Type B pancreatic cell (in vitro differentiated cells): Measurements from ENCODE around the gene GNAT1. TPM values are rescaled to one million over a fixed set of nuclear protein-coding genes. Genes with fewer than 3 reads are reported as not detected.
A peak's percentile ranks its signal among the peaks of the same experiment; 100 is the strongest.

Experiments
- DNase-seq: peaks from one replicate; pipeline ENCODE4 v3.0.0; 2021; ENCODE audit warnings: mixed read lengths; ENCODE audit not compliant: unreplicated experiment; ENCODE audit errors: extremely low spot score
- H3K27ac Mint-ChIP-seq: 2 replicates; pipeline ENCODE4 v1.8.0; 2021; ENCODE audit warnings: mild to moderate bottlenecking, mixed read lengths
- H3K27me3 Mint-ChIP-seq: 2 replicates; pipeline ENCODE4 v1.8.0; 2021; ENCODE audit warnings: mixed read lengths
- H3K36me3 Mint-ChIP-seq: 2 replicates; pipeline ENCODE4 v1.8.0; 2021; ENCODE audit warnings: mixed read lengths
- H3K4me1 Mint-ChIP-seq: one replicate; pipeline ENCODE4 v1.8.0; 2021; ENCODE audit warnings: mixed read lengths; ENCODE audit not compliant: unreplicated experiment
- H3K4me3 Mint-ChIP-seq: 2 replicates; pipeline ENCODE4 v1.8.0; 2021; ENCODE audit warnings: mild to moderate bottlenecking, mixed read lengths
- H3K9me3 Mint-ChIP-seq: 2 replicates; pipeline ENCODE4 v1.8.0; 2021; ENCODE audit warnings: mixed read lengths
- total RNA-seq: library from RNA; stranded (reverse); gene quantifications from 2 replicates; pipeline ENCODE4 v1.2.1, GENCODE V29; 2021; ENCODE audit warnings: low replicate concordance
- TF ChIP-seq, protein P1 (sequence below): fragments of 200-600 bp; sonication (generic); conservative IDR thresholded peaks from 2 replicates; pipeline ENCODE4 v1.5.0; 2021; ENCODE audit warnings: antibody characterized with exemption, mild to moderate bottlenecking

GNAT1 gene
- total RNA-seq, 1 donor from 2014 or later, result not detected

- H3K9me3 Mint-ChIP-seq, result no peaks in the 10 kb centered on the region
- H3K4me1 Mint-ChIP-seq, result peaks cover 37% of the 10 kb centered on the region
- no peaks in the 10 kb centered on the region for H3K36me3 Mint-ChIP-seq
- TF ChIP-seq, protein P1, sequence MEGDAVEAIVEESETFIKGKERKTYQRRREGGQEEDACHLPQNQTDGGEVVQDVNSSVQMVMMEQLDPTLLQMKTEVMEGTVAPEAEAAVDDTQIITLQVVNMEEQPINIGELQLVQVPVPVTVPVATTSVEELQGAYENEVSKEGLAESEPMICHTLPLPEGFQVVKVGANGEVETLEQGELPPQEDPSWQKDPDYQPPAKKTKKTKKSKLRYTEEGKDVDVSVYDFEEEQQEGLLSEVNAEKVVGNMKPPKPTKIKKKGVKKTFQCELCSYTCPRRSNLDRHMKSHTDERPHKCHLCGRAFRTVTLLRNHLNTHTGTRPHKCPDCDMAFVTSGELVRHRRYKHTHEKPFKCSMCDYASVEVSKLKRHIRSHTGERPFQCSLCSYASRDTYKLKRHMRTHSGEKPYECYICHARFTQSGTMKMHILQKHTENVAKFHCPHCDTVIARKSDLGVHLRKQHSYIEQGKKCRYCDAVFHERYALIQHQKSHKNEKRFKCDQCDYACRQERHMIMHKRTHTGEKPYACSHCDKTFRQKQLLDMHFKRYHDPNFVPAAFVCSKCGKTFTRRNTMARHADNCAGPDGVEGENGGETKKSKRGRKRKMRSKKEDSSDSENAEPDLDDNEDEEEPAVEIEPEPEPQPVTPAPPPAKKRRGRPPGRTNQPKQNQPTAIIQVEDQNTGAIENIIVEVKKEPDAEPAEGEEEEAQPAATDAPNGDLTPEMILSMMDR, result no peak
- H3K27ac Mint-ChIP-seq, result peak overlapping the region; percentile 1
- no peak for DNase-seq
- H3K4me3 Mint-ChIP-seq, result no peak overlapping the region
- H3K27me3 Mint-ChIP-seq, result peaks cover 6% of the 10 kb centered on the region
Observed at GRCh38 chr3:50230104-50230793, 38.8 kb downstream of the GNAT1 start.

- TF ChIP-seq, protein P1, result no peak
- H3K27me3 Mint-ChIP-seq, result peaks cover 4% of the 10 kb centered on the region
- H3K4me3 Mint-ChIP-seq, result no peak overlapping the region
- H3K36me3 Mint-ChIP-seq, result no peaks in the 10 kb centered on the region
- no peak for DNase-seq
- peaks cover 41% of the 10 kb centered on the region for H3K4me1 Mint-ChIP-seq
- peak overlapping the region; percentile 1 for H3K27ac Mint-ChIP-seq
- H3K9me3 Mint-ChIP-seq, result no peaks in the 10 kb centered on the region
Observed at GRCh38 chr3:50230794-50231125, 39.4 kb downstream of the GNAT1 start.

DNA sequence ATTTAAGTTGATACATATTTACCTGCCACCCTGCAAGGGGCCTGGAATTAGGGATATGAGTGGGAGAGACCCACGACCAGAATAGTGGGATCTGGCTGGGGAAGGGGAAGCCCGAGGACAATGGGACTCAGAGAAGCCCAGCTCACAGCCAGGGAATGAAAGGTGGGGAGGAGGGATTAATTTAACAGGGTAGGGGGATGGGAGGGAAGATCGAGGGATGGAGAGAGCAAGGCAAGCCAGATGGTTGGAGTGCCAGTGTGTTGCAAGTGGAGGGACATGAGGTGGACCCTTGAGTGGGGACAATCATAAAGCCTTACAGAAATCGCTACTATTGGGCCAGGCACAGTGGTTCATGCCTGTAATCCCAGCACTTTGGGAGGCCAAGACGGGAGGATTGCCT, 40.2 kb downstream of the GNAT1 start:
- Mint-ChIP-seq H3K4me3 (no peak overlapping the region), H3K36me3 (no peaks in the 10 kb centered on the region), H3K27ac (no peak overlapping the region), H3K4me1 (peaks cover 36% of the 10 kb centered on the region), H3K27me3 (no peaks in the 10 kb centered on the region), H3K9me3 (no peaks in the 10 kb centered on the region)
- DNase-seq, result no peak
- TF ChIP-seq, protein P1, result no peak

DNA sequence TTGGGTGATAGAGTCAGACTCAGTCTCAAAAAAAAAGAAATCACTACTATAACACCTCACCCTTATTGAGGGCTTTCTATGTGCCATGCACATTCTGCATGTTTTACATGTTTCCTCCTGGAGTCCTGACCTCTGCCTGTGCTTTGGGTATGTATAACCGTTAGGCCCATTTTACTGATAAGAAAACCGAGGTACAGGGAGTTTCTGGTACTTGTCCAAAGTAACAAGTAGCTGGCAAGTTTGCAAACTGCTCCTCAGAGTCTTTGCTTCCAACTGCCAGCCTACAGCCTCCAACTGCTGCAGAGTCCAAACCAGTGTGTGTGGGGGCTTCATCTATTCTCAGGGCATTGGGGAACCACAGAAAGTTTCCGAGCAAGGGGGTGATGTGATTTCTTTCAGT, 40.9 kb downstream of the GNAT1 start:
- H3K4me3 Mint-ChIP-seq, result no peak overlapping the region
- no peaks in the 10 kb centered on the region for H3K9me3 Mint-ChIP-seq
- DNase-seq, result no peak
- no peaks in the 10 kb centered on the region for H3K36me3 Mint-ChIP-seq
- peak overlapping the region; percentile 78 for H3K27ac Mint-ChIP-seq
- H3K27me3 Mint-ChIP-seq, result no peaks in the 10 kb centered on the region
- TF ChIP-seq, protein P1, result no peak
- peaks cover 43% of the 10 kb centered on the region for H3K4me1 Mint-ChIP-seq

DNA sequence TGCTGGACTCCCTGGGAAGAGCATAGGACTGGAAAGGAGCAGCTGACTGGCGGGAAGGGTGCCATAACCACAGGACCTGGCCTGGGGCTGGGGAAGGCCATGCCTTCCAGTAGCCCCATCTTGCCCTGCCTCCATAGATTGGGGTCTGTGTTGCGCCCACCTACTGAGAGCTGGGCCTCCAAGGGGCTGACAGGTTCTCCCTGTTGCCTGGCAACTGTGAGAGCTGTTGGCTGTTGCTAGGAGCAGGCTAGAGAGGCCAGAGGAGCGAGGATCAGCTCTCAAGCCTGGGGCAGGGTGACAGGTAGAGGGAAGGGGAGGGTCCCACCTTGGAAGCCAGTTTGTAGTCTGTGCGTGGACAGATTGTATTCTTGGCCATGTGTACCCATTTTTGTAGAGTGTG, 41.8 kb downstream of the GNAT1 start:
- DNase-seq, result no peak
- Mint-ChIP-seq H3K36me3 (no peaks in the 10 kb centered on the region), H3K4me1 (peaks cover 51% of the 10 kb centered on the region), H3K4me3 (peak overlapping the region; percentile 79), H3K27ac (peak overlapping the region; percentile 78), H3K27me3 (no peaks in the 10 kb centered on the region), H3K9me3 (no peaks in the 10 kb centered on the region)
- TF ChIP-seq, protein P1, result no peak
